T-helper 9 cell (primary cell): Measurements from ENCODE around the gene NAV3.

Experiments used
- DNase-seq: peaks from one replicate; pipeline ENCODE4 v3.0.0-alpha.2; 2020

The NAV3 gene

DNA sequence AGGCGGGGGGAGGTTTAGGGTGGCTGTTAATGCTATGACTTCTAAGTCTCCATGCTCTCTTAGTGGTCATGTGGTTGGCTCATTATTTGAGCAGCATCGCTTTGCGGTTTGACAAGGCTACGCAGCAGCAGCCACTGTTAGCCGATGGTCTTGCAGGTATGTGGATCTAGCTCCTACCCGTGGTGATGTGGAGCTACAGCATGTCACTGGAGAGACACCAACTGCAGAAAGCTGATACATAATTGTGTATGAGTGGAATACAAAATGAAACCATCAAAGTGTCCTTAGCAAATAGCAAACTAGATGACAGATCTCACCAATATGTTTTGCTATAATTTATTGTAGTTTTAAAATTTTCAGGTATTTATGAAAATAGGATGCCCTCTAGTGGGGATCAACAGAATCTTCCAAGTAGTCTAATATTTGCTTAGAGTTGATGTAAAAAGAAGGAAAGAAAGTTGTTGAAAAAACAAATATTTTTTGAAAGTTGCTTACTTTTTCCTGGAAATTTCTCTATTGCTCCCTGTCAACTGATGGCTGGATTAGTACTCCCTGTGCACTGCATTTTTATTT lies 94.9 kb downstream of the NAV3 start:
- DNase-seq = no peak

DNA sequence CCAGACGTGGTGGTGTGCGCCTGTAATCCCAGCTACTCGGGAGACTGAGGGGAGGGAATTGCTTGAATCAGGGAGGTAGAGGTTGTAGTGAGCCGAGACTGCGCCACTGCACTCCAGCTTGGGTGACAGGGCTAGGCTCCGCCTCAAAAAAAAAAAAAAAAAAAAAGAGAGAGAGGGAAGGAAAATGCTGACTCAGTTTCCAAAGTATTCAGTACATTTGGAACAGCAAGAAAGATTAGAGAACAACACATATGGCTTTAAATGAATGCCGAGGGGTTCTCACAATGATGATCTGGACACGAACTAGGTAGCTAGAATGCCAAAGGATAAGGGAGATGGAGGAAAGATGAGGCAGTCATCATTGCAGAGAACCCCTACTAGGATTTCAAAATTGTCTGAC lies 97.4 kb downstream of the NAV3 start:
- DNase-seq = no peak

DNA sequence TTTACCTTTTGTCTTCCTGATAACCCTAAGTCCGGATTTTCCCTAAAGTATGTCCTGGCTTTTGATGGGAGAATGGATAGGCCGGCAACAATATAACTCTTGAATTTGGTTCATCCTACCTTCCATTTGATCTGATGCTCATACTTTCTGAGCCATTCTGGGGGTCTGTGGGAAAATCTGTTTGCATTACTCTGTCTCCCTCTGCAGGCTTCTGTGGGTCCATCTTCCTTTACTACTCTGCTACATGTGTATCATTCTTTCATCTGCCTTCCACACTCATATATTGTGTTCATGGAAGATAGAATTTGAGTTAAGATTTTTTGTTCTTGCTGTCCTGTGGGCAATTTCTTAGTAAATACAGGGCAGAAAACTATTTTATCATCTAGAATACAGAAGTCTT lies 101.5 kb downstream of the NAV3 start:
- no peak for DNase-seq

DNA sequence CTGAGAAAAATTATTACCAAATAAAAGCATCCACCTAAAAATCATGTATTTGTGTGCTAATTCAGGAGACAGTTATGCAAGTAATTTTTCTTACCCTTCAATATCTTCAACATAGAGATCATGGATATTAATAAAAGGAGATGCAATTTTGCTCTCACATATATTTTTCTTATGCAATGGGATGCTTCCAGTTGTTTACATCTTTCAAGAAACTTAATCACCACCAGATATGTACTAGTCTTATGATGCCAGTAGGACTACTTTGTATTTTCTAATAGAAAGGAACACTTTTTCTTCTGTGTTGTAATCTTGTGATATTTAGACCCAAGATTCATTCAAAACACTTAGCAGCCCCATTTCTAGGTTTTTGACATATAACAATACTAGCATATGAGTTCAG lies 107.6 kb downstream of the NAV3 start:
- DNase-seq = no peak

DNA sequence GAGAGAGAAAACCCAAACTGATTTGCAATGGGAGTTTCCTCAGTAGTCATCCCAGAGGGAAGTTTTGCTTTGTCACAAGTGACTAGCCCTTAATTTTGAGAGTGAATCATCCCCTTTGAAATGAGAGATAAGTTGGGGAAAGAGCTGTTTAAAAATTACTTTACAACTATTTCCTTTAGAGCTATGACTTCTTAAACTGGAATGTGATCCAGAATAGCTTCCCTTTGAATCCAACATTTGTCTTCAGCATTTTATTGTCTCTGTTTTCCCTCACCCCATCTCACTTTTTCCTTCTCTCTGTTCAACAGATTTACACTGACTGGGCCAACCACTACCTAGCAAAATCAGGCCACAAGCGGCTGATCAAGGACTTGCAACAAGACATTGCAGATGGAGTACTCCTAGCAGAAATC lies 109.3 kb downstream of the NAV3 start:
- no peak for DNase-seq

DNA sequence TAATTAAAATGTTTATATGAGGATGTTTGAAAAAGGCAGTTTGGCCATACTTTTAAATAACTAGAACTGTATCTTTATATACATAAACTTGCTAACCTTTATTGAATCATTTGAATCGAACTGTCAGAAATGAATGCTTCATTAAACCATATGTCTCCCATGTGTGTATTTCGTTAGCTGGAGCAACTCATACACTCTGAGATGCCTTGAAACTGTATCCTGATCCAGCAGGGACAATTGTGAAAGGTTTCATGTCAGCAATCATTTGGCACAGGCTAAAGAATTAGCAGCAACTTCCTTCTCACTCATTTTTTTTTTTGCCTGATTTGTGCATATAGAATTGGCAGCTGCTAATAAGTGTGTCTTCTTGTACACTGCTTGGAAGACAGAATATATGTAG lies 109.9 kb downstream of the NAV3 start:
- no peak for DNase-seq

DNA sequence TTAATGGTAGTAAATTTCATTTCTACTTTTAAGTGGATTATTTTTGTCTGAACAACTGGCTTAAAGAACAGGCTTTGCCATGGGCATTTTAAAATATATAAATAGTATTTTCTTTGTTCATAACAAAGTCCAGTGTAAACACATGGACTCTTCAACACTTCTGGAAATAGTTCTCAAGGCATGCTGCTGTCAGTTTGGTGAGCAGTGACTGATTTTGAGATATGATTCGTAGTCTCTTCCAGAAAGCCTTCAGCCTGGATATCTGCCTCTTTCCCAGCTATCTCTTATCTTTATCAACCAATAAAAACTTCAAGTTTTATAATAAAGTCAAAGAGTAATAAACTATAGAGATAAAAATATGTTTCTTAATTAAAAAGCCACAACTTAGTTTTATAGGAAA lies 110.7 kb downstream of the NAV3 start:
- DNase-seq = no peak

DNA sequence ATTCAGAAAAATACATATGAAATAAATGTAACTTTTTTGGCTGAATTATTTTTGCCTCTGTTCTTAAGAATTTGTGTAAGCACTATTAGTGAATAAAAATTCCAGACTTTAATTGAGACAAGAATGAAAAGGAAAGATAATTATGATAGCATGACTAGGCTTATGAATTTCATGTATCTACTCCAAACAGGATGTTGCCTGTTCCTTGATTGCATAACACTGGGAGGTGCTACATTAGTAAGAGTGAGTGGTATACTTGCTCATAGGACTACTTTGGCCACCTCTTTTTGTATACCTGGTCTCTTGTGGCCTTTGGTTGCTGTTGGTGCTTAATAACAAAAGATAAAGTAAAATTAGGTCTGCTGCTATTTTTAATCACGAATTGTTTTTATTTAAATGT lies 112.8 kb downstream of the NAV3 start:
- DNase-seq = no peak

DNA sequence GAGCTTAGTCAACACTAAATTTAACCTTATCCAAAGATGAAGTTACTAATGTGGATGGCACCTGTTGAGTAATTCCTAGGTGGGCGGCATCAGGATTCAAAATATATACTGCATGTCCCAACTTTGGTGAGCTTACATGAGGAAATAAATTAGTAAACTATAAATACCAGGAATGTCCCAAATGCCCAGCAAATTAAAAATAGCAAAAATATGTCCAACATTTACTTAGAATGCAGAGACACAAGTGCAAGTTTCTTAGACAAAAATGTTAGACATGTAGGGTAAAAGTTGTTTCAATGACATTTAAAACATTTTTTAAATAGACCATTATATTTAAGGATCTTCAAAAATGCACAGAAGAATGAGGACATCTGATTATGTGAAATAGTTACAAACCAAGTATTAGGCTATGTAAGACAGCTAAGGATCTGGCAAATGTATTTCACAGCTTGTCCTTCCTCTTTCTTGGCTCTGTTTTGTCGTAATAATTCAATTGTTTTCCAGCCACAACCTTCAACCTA lies 115.9 kb downstream of the NAV3 start:
- DNase-seq = no peak

DNA sequence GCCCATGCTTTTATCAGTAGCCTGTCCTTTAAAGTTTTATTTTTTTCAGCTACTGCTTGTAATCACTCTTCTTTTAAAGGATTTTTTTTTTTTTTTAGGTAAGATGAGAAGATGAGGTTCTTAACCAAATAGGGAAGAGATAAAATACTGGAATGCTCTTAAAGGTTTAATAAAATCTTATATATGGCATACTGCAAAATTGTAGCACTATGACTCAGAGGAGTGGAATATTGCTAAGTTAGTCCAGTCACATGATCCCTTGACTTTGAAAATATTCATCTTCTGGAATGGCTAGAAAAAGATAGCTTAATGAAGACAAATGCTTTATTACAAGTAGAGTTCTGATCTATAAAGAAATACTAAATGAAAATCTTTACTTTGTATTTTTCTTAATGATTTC lies 116.6 kb downstream of the NAV3 start:
- no peak for DNase-seq

DNA sequence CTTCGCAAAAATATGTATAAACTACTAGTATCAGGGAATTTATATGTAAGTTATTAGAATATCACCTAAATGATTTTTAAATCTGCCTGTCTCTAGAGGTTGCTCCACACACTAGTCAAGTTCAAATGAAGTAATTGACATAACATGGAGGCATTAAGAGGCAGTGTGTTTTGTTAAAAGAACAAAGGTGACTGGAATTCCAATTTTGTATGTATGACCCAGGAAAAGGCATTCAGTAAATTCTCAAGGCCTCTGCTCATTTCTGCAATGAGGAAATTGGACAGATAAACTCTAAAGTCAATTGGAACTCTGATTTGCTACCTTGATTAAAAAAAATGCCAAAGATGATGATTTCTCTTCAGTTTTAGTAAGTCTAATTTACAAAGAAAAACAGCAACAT lies 117.1 kb downstream of the NAV3 start:
- DNase-seq = no peak

DNA sequence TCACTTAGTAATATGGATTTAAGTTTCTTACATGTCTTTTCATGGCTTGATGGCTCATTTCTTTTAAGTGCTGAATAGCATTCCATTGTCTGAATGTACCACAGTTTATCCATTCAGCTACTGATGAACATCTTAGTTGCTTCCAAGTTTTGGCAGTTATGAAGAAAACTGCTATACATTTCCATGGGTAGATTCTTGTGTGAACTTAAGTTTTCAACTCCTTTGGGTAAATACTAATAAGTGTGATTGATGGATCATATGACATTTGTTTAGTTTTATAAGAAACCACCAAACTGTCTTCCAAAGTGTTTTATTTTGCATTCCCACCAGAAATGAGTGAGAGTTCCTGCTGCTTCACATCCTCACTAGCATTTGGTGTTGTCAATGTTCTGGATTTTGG lies 119.2 kb downstream of the NAV3 start:
- DNase-seq = no peak

DNA sequence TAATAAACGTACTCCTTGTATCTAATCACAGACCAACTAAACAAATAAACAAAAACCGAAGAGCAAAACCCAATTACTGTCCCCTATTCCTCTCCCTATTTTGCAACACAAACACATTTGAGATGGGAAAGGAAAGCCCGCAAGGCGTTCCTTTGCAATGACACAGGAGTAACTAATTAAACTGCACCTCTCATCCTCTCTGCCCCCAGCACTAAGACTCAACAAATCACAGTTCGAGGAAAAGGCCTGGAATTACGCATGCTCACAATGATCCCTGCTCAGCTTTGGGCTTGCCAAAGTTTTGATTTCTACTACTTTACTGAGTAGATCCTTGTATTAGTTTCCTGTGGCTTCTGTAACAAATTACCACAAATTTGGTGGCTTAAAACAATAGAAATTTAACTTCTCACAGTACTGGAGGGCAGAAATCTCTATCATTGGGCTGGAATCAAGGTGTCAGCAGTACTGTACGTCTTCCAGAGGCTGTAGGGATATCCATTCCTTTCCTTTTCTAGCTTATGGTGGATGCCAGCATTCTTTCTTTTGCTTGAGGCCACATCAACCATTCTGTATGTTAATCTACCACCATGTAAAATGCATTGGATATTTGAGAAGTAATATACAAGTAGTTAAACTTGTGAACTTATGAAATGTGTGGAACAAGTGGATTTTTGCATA lies 123.0 kb downstream of the NAV3 start:
- no peak for DNase-seq

DNA sequence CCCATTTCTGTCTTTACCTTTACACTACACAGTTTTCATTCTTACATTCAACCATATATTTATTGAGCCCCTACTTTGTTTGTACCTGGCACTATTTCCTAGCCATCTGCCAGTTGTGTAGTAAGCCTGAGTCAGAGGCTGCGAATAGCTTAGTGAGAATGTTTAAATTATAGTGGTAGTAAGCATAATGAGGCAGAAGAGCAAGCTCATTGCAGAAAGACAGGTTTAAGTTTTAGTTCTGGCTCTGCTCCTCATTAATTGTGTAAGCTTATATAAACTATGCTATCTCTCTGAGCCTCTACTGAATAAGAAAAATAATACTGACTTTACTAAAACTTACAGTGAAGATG lies 123.5 kb downstream of the NAV3 start:
- DNase-seq = no peak

DNA sequence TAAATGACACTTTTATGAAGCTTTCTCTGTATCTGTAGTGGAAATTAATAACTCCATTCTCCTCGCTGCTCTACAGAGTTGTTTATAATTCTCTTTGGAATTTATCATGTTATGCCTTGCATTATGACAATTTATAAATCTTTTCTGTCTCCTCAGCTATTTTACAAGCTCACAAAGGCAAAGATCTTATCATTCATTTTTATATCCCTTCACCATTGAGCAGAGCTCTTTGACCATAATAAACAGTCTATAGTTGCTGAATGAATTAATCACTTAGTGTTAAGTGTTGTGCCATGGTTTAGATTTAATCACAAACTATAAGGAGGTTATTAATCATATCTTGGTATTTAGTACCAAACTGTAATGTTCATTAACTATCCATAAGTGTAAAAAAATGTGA lies 126.4 kb downstream of the NAV3 start:
- no peak for DNase-seq

DNA sequence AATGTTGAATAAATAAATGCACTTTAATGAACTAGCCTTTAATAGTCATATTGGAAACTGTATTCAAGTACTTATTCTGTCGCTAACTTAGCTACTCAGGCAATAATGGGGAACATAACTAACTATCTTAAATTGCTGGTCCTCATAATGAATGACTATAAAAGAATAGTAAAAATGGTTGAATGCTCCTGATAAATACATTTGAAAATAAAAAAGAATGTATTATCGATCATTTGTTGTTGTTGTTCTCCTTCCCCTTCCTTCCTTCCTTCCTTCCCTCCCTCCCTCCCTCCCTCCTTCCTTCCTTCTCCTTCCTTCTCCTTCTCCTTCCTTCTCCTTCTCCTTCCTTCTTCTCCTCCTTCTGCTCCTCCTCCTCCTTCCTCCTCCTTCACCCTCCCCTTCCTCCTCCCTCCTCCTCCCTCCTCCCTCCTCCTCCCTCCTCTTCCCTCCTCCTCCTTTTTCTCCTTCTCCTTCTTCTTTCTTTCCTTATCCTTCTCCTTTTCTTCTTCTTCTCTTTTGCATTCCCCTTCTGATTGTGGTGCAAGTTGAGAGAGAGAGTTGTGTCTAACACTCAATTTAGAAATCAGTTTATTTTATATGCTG lies 133.0 kb downstream of the NAV3 start:
- no peak for DNase-seq

DNA sequence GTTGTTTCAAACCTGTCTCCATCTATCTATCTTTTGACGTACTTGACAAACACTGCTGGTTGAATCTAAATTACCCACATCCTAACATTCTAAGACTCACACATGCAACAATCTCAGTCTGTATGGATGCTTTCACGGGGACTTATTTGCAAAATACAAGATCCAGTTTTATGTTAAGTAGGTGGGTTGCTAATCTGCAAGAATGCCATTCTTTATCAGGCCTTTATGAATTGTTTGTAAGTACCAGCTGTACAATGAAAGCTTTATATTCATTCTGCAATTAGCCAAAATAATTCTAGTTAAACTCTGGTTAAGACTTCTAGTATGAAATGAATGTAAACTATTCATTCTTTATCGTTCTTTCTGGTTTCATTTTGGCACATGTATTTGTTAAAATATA lies 135.1 kb downstream of the NAV3 start:
- DNase-seq = no peak

DNA sequence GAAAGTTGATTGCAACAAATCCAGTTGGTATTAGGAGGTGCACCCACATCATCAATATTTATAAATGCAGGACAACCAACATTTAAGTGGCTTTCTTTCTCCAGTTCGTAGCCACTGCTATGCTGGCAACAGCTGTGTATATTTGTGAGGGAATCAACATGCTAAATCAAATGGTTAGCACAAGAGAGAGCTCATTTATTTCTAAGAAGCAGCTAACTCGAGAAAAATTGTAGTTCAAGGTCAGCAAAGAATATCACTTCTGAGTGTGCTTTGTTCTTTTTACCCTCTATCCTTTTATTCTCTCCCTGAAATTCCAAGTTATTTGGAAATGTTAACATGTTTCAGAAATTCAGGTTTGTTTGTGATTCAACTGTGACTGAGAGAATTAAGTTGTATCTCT lies 137.3 kb downstream of the NAV3 start:
- DNase-seq = no peak

DNA sequence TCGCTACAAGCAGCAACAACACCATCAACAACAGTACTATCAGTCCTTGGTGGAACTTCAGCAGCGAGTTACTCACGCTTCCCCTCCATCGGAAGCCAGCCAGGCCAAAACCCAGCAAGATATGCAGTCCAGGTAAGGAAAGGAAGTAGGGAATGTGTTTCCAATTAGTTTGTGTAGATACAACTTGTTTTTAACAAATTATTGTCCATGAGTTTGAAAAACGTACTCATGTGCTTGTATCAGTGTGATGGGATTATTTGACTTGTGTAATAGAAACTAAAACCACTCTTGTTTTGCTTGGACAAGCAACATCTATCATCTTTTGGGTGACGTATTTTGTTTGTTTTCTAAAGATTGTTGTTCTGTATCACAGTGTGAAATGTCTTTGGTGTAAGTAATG lies 137.9 kb downstream of the NAV3 start:
- DNase-seq = no peak

DNA sequence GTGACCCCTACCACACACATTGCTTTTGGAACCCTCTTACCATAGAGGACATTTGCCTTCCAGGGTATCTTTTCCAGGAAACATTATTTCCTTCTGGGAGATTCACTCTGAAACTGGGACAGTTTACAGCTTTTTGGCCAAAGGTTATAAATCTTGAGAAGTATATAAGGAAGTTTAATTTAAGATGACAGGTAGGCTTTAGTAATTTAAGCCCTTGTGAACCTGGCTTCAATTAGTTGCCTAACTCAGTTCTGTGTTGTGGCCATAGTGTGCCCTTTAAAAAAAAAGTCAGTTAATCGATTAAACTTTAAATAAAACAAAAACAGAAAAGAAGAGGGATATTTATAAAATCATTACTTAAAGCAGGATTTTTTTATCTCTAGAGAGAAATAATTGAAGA lies 142.9 kb downstream of the NAV3 start:
- DNase-seq = no peak

DNA sequence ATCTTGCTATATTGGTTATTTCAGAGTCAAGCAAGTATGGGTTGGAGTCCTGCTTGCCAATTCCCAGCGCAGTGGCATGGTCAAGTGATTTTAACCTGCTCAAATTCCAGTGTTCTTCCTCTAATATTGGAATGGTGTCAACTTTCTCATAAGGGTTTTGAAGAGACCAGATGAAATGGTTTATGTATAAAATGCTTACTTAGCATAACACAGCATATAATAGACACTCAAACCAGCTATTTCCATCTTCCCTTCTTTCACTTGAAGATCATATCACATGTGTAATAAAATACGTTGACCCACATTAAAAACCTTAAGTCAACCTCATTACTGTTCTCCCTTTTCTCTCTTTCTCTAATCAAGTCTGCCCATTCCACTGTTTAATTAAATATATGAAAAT lies 144.0 kb downstream of the NAV3 start:
- no peak for DNase-seq

DNA sequence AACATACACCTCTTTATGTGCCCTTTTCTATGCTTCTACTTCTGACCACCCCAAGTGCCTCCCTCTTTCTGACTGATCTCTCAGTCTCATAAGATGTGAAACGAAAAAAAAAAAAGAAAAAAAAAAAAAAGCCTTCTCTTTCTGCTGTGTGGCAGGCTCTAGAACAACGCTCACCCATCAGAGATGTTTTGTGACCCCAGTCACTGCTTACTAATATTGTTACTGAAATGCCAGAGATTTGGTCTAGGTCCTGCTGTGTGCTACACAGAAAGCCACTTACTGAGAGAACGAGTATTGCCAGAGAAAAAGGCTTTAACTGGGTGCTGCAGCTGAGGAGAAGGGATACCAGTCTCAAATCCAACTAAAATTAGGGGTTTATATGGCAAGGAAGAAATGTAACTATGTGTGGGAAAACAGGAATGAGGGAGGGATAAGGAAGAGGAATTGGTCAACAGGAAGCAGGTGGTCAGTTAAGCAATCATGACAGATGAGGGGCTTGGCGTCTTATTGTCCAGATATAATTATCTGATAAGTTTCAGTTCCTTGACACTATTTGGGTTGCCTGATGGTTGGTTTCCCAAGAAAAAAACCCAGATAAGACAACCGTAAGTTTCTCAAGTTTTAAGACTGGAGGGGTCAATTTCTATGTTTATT lies 149.0 kb downstream of the NAV3 start:
- DNase-seq = no peak

DNA sequence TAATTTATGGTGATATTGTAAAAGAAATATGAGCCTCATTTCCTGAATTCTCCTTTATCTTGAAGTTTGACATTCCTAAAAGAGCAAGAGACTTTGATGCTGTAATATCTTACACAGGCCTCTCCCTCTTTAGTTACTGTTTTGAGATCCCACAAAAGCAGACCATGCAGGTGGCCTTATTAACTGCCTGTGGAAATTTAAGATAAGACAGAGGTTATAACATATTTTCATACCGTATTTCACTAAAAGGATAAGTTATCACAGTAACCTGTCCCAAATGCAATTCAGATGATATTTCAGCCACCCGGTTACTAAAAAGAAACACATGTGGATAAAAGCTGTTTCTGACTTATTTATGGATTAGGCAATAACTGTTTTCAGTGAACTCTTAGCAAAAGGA lies 150.1 kb downstream of the NAV3 start:
- no peak for DNase-seq

DNA sequence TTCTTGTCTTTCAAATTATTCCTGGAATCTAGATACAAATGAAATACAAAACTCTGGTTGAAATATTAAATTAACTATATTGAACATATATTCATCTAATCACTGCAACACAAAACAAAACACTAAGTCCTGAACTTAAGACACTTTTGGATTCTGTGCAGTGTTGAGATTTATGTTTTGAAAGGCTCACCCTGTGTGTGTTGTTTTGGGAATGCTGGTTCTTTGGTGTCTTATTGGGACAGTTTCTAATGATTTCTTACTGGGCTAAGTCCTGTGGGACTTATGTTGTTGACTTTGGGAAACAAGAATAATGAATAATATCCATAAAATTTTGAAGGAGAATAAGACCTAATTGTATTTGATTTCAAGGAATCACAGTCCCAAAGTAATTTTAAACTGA lies 153.2 kb downstream of the NAV3 start:
- no peak for DNase-seq
